ENCODE measurements around the gene WDR83. TPM values are rescaled to one million over a fixed set of nuclear protein-coding genes. Genes with fewer than 3 reads are reported as not detected.

WDR83 gene
- total RNA-seq, 1 donor from 2014 or later: 8.4 TPM

GRCh38 chr19:12667731-12668302 is 1.2 kb downstream of the WDR83 start:
- intact Hi-C loops (cut with micrococcal nuclease): no loop called here
- no peak for TF ChIP-seq CTCF (IDR thresholded peaks at IDR 0.05; ENCODE audit: borderline replicate concordance)
- H3K36me3 ChIP-seq: peaks cover 34% of the 10 kb centered on the region
- peaks cover 52% of the 10 kb centered on the region for H3K4me1 ChIP-seq
- no peak for DNase-seq
- H3K4me3 ChIP-seq: peak overlapping the region; percentile 92
- H3K27me3 ChIP-seq (ENCODE audit: low read depth): no peaks in the 10 kb centered on the region
- H3K9me3 ChIP-seq (replicated peaks): no peaks in the 10 kb centered on the region
- no peak overlapping the region for H3K27ac ChIP-seq (replicated peaks)

- intact Hi-C loops (cut with micrococcal nuclease): no loop called here
- Histone ChIP-seq H3K4me1 (peaks cover 52% of the 10 kb centered on the region), H3K4me3 (peak overlapping the region; percentile 92), H3K27me3 (ENCODE audit: low read depth) (no peaks in the 10 kb centered on the region), H3K36me3 (peaks cover 33% of the 10 kb centered on the region), H3K27ac (replicated peaks) (peak overlapping the region; percentile 98), H3K9me3 (replicated peaks) (no peaks in the 10 kb centered on the region)
- no peak for DNase-seq
- no peak for TF ChIP-seq CTCF (IDR thresholded peaks at IDR 0.05; ENCODE audit: borderline replicate concordance)
Measured at GRCh38 chr19:12668346-12668745, 1.7 kb downstream of the WDR83 start.

- intact Hi-C loops (cut with micrococcal nuclease): no loop called here
- peaks cover 52% of the 10 kb centered on the region for H3K4me1 ChIP-seq
- peaks cover 33% of the 10 kb centered on the region for H3K36me3 ChIP-seq
- H3K4me3 ChIP-seq: peak overlapping the region; percentile 92
- no peaks in the 10 kb centered on the region for H3K27me3 ChIP-seq (ENCODE audit: low read depth)
- DNase-seq: peak; percentile 49
- H3K9me3 ChIP-seq (replicated peaks): no peaks in the 10 kb centered on the region
- no peak for TF ChIP-seq CTCF (IDR thresholded peaks at IDR 0.05; ENCODE audit: borderline replicate concordance)
- peak overlapping the region; percentile 98 for H3K27ac ChIP-seq (replicated peaks)
Measured at GRCh38 chr19:12668932-12669269, 2.3 kb downstream of the WDR83 start.

GRCh38 chr19:12669270-12670158 is 2.9 kb downstream of the WDR83 start:
- Histone ChIP-seq H3K36me3 (peaks cover 33% of the 10 kb centered on the region), H3K27ac (replicated peaks) (peak overlapping the region; percentile 98), H3K9me3 (replicated peaks) (no peaks in the 10 kb centered on the region), H3K4me1 (peaks cover 52% of the 10 kb centered on the region), H3K27me3 (ENCODE audit: low read depth) (no peaks in the 10 kb centered on the region), H3K4me3 (peak overlapping the region; percentile 92)
- TF ChIP-seq CTCF (IDR thresholded peaks at IDR 0.05; ENCODE audit: borderline replicate concordance): peak; percentile 8
- peak; percentile 78 for DNase-seq
- intact Hi-C loops (cut with micrococcal nuclease): no loop called here

- intact Hi-C loops (cut with micrococcal nuclease): no loop called here
Measured at GRCh38 chr19:12670159-12670928, 3.7 kb downstream of the WDR83 start.

More at GRCh38 chr19:12670159-12670928, 3.7 kb downstream of the WDR83 start:
- Histone ChIP-seq H3K36me3 (peaks cover 36% of the 10 kb centered on the region), H3K4me1 (peaks cover 52% of the 10 kb centered on the region), H3K9me3 (replicated peaks) (no peaks in the 10 kb centered on the region), H3K4me3 (peak overlapping the region; percentile 92), H3K27me3 (ENCODE audit: low read depth) (no peaks in the 10 kb centered on the region), H3K27ac (replicated peaks) (peak overlapping the region; percentile 98)
- no peak for TF ChIP-seq CTCF (IDR thresholded peaks at IDR 0.05; ENCODE audit: borderline replicate concordance)
- DNase-seq: no peak
